Right lobe of liver (tissue), 6 donors: ENCODE results near the gene LTBP1. TPM values are rescaled to one million over a fixed set of nuclear protein-coding genes. Genes with fewer than 3 reads are reported as not detected.
"Not testable (repeated sequence)": the region's sequence is repeated elsewhere in the genome, so short reads cannot be mapped to it uniquely, and the experiment has no call there.

ENCODE experiments used
- ATAC-seq, 4 donors: fragments of 200-7000 bp; cut with Tn5 transposase; one replicate each; pipeline ENCODE4 v1.9.1; 2020; ENCODE audit warnings: mild to moderate bottlenecking in 4 of 4, moderate library complexity in 4 of 4
- DNase-seq, 3 donors: peaks; one replicate each; pipeline ENCODE4 v3.0.0-alpha.2; 2020
- H3K27ac ChIP-seq, 3 donors: fragments of 200-600 bp; one replicate each; pipeline ENCODE4 v1.8.0; 2022
- H3K27me3 ChIP-seq, 2 donors: fragments of 200-600 bp; one replicate each; pipeline ENCODE4 v1.8.0; 2022
- H3K36me3 ChIP-seq, 4 donors: fragments of 200-600 bp; sonication (generic) in 1 of 4; one replicate each; pipeline versions ENCODE4 v1.5.1 to v1.8.0; 2017 to 2022; ENCODE audit warnings: control low read depth in 1 of 4
- H3K4me1 ChIP-seq, 4 donors: fragments of 200-600 bp; sonication (generic) in 1 of 4; one replicate each; pipeline versions ENCODE4 v1.5.1 to v1.8.0; 2017 to 2022; ENCODE audit warnings: control low read depth in 1 of 4
- H3K4me3 ChIP-seq, 3 donors: fragments of 200-600 bp; one replicate each; pipeline ENCODE4 v1.8.0; 2022
- H3K9me3 ChIP-seq, 4 donors: fragments of 200-600 bp; sonication (generic) in 1 of 4; one replicate each; pipeline versions ENCODE4 v1.5.1 to v1.8.0; 2017 to 2022; ENCODE audit warnings: control low read depth in 1 of 4
- POLR2A ChIP-seq: fragments of 450-650 bp; IDR thresholded peaks from one replicate; pipeline ENCODE4 v1.6.1; 2017; ENCODE audit warnings: antibody characterized with exemption, mild to moderate bottlenecking
- WGBS: methylation state at CpG from one replicate; pipeline ENCODE4 v1.1.6; 2018; ENCODE audit warnings: low coverage, low lambda C conversion rate; ENCODE audit not compliant: insufficient coverage; ENCODE audit errors: missing lambda C conversion rate; 5-methylcytosine and 5-hydroxymethylcytosine counted together
- intact Hi-C, 2 donors: fragments of 100-400 bp; cut with DNase I; formaldehyde crosslinking; loops; one replicate each; pipeline versions ENCODE4 v1.11.2 to v1.14.1; 2022
- total RNA-seq, 6 experiments: library from RNA; depleted of rRNA in 2 of 6; stranded (reverse); fragments of >200 nt in 2 of 6; fragmentation: NEBNext Ultra II Directional in 3 of 6; extraction: Animal tissue kit (Norgen Biotek cat#: 25700) in 3 of 6; gene quantifications; one replicate each; pipeline versions ENCODE4 v1.1.0 to v1.2.4, GENCODE V29; 2016 to 2023
- TF ChIP-seq, protein P1 (sequence below), 4 donors: fragments of 200-600 bp in 3 of 4; fragments of 450-650 bp in 1 of 4; IDR thresholded peaks; one replicate each; pipeline versions ENCODE4 v1.5.1 to v1.8.0; 2016 to 2022; ENCODE audit warnings: antibody characterized with exemption in 4 of 4, mild to moderate bottlenecking in 2 of 4
- donor health status: DM: no; HTN: yes; CAD: no.
- donor health status: DM: no; HTN: no; CAD: no.
- donor health status: DM: no; HTN: no; CAD: no.
- donor health status: DM: no; HTN: yes; CAD: no.
- donor health status: DM: no; HTN: yes; CAD: no.

Gene LTBP1
- total RNA-seq, 6 experiments from 2014 or later: 5.4 to 14.2 (median 9.1) TPM

DNA sequence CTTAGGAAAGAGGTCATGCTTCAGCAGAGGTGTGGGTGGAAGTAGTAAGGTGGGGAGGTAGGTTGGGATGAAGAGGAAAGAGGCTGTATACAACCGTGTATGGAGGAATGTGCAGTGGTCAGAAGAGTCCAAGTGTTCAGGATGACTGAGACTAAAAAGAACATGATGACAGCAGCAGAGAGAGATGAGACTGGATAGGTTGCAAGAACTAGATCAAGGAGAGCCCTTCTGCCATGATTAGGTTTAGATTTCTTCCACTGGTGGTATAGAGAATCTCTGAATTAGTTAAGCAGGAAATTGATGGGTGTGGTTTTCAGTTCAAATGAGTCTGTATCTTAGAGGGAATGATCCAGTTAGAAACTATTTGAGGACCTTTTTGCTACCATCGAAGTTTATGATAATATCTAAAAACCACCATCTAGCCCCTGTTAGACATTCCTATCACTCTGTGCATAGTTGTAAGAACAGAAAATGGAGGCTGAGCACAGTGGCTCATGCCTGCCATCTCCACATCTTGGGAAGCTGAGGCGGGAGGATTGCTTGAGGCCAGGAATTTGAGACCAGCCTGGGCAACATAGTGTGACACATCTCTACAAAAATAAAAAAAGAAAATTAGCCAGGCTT, 221.0 kb downstream of the LTBP1 start:
- Histone ChIP-seq H3K36me3 (no peaks in the 10 kb centered on the region), H3K27me3 (no peaks in the 10 kb centered on the region), H3K4me3 (no peak overlapping the region), H3K9me3 (no peaks in the 10 kb centered on the region), H3K4me1 (no peaks in the 10 kb centered on the region), H3K27ac (no peak overlapping the region)
- ATAC-seq (no peak), DNase-seq (no peak)
- intact Hi-C loops: no loop called here
- WGBS: 94% methylated on average over 3 of the region's 3 CpGs
- TF ChIP-seq, protein P1, sequence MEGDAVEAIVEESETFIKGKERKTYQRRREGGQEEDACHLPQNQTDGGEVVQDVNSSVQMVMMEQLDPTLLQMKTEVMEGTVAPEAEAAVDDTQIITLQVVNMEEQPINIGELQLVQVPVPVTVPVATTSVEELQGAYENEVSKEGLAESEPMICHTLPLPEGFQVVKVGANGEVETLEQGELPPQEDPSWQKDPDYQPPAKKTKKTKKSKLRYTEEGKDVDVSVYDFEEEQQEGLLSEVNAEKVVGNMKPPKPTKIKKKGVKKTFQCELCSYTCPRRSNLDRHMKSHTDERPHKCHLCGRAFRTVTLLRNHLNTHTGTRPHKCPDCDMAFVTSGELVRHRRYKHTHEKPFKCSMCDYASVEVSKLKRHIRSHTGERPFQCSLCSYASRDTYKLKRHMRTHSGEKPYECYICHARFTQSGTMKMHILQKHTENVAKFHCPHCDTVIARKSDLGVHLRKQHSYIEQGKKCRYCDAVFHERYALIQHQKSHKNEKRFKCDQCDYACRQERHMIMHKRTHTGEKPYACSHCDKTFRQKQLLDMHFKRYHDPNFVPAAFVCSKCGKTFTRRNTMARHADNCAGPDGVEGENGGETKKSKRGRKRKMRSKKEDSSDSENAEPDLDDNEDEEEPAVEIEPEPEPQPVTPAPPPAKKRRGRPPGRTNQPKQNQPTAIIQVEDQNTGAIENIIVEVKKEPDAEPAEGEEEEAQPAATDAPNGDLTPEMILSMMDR (IDR thresholded peaks at IDR 0.05): no peak
- TF ChIP-seq POLR2A: no peak

DNA sequence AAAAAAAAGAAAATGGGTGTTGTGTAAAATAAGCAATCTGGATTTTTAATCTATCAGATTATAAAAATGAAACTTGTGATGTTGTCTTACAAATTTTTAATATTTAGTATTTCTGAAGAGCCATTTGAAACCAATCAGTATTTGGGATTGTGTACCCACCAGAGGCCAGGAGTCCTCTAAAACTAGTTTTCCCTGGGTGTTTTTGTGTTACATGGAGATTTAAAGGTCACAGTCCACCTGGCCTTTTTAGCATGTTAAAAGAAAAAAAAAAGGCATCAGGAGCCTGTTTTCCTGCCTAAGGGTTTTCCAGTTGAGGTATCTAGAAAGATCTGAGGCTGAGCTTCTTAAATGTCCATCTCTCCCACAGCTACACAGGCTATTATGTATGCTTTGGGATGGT, 221.7 kb downstream of the LTBP1 start:
- H3K4me3 ChIP-seq: no peak overlapping the region
- no peak for TF ChIP-seq POLR2A
- TF ChIP-seq, protein P1 (IDR thresholded peaks at IDR 0.05): no peak
- ATAC-seq (peak in 2 of 4 donors; percentile 23 to 53), DNase-seq (no peak)
- H3K4me1 ChIP-seq: no peaks in the 10 kb centered on the region
- H3K9me3 ChIP-seq: no peaks in the 10 kb centered on the region
- H3K36me3 ChIP-seq: no peaks in the 10 kb centered on the region
- intact Hi-C loops: no loop called here
- no peaks in the 10 kb centered on the region for H3K27me3 ChIP-seq
- H3K27ac ChIP-seq: no peak overlapping the region

DNA sequence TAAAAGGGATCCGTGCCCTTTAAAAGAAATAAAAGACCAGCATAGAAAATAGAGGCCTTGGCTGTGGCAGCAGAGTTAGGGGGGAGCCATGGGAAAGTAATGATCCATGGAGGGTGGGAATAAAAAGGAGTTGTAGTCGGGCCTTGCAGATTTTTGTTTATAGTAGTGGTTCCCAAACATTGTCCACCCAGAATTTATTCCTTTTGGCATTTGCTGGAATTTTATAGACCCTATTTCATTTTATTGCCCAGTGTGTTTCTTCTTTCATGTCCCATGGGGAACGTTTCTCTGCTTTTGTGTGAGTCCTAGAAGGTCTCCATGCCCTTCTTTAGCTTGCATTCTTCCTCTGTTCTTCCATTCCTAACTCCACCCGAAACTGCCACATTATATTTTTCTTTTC, 222.2 kb downstream of the LTBP1 start:
- TF ChIP-seq POLR2A: no peak
- TF ChIP-seq, protein P1 (IDR thresholded peaks at IDR 0.05): no peak
- no peak for DNase-seq
- no peak overlapping the region for H3K4me3 ChIP-seq
- H3K27ac ChIP-seq: no peak overlapping the region
- no peaks in the 10 kb centered on the region for H3K9me3 ChIP-seq
- intact Hi-C loops: no loop called here
- no peaks in the 10 kb centered on the region for H3K4me1 ChIP-seq
- no peaks in the 10 kb centered on the region for H3K27me3 ChIP-seq
- no peaks in the 10 kb centered on the region for H3K36me3 ChIP-seq
- ATAC-seq: no peak
- WGBS: 69% methylated on average over 4 of the region's 4 CpGs

DNA sequence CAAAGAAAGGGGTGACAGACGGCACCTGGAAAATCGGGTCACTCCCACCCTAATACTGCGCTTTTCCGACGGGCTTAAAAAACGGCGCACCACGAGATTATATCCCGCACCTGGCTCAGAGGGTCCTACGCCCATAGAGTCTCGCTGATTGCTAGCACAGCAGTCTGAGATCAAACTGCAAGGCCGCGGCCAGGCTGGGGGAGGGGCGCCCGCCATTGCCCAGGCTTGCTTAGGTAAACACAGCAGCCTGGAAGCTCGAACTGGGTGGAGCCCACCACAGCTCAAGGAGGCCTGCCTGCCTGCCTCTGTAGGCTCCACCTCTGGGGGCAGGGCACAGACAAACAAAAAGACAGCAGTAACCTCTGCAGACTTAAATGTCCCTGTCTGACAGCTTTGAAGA, 223.5 kb downstream of the LTBP1 start:
- ATAC-seq, H3K27ac ChIP-seq, DNase-seq, intact Hi-C loops, H3K36me3 ChIP-seq, H3K27me3 ChIP-seq, H3K9me3 ChIP-seq, H3K4me1 ChIP-seq, H3K4me3 ChIP-seq: not testable (repeated sequence)
- WGBS: 87% methylated on average over 3 of the region's 16 CpGs

DNA sequence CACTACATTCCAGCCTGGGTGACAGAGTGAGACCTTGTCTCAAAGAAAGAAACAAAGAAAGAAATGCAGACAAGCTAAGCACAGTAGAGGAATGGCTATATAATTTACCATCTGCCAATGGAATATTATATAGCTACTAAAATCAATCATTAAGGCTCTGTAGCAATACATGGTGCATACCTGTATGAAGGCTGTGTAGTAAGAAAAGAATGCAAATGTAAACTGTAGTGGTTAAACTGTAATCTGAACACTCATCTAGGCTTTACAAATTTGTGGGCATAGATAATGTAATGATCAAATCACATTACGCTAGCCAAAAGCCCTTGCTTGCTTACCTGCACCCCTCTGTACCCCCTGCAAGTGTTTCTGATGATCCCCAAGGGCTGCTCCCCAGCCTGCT, 230.9 kb downstream of the LTBP1 start:
- 29% methylated on average over 1 of the region's 1 CpG for WGBS
- Histone ChIP-seq H3K9me3 (no peaks in the 10 kb centered on the region), H3K4me1 (no peaks in the 10 kb centered on the region), H3K27me3 (no peaks in the 10 kb centered on the region), H3K36me3 (no peaks in the 10 kb centered on the region), H3K27ac (no peak overlapping the region), H3K4me3 (no peak overlapping the region)
- no peak for DNase-seq
- no peak for ATAC-seq
- TF ChIP-seq POLR2A: no peak
- TF ChIP-seq, protein P1 (IDR thresholded peaks at IDR 0.05): no peak
- intact Hi-C loops: no loop called here
